ENCODE data around the gene CYP17A1. TPM values are rescaled to one million over a fixed set of nuclear protein-coding genes. Genes with fewer than 3 reads are reported as not detected.
A peak's percentile ranks its signal among the peaks of the same experiment; 100 is the strongest.

Gene CYP17A1
- total RNA-seq, 1 donor from 2014 or later = not detected

- H3K4me3 Mint-ChIP-seq (ENCODE audit: unreplicated experiment) = peak overlapping the region; percentile 35
- no peak for DNase-seq (ENCODE audit: extremely low spot score, unreplicated experiment)
- H3K36me3 Mint-ChIP-seq (ENCODE audit: unreplicated experiment) = peaks cover 6% of the 10 kb centered on the region
- H3K4me1 Mint-ChIP-seq (ENCODE audit: unreplicated experiment) = peaks cover 84% of the 10 kb centered on the region
- TF ChIP-seq, protein P1, sequence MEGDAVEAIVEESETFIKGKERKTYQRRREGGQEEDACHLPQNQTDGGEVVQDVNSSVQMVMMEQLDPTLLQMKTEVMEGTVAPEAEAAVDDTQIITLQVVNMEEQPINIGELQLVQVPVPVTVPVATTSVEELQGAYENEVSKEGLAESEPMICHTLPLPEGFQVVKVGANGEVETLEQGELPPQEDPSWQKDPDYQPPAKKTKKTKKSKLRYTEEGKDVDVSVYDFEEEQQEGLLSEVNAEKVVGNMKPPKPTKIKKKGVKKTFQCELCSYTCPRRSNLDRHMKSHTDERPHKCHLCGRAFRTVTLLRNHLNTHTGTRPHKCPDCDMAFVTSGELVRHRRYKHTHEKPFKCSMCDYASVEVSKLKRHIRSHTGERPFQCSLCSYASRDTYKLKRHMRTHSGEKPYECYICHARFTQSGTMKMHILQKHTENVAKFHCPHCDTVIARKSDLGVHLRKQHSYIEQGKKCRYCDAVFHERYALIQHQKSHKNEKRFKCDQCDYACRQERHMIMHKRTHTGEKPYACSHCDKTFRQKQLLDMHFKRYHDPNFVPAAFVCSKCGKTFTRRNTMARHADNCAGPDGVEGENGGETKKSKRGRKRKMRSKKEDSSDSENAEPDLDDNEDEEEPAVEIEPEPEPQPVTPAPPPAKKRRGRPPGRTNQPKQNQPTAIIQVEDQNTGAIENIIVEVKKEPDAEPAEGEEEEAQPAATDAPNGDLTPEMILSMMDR (IDR thresholded peaks at IDR 0.05) = no peak
- H3K27me3 Mint-ChIP-seq (ENCODE audit: unreplicated experiment) = no peaks in the 10 kb centered on the region
- H3K9me3 Mint-ChIP-seq (ENCODE audit: unreplicated experiment) = no peaks in the 10 kb centered on the region
- peak overlapping the region; percentile 71 for H3K27ac Mint-ChIP-seq (ENCODE audit: unreplicated experiment)
Measured at GRCh38 chr10:102781090-102781920, 55.9 kb downstream of the CYP17A1 start.

Other genes with a start within 250 kb of the CYP17A1 start
- 63.9 and 66.8 TPM in 2 replicates for gene TRIM8, start 192.9 kb downstream of the CYP17A1 start, total RNA-seq
- 11.6 and 12.6 TPM in 2 replicates for gene ARL3, start 123.0 kb downstream of the CYP17A1 start, total RNA-seq
- 6.9 and 8.1 TPM in 2 replicates for gene SFXN2, start 122.8 kb downstream of the CYP17A1 start, total RNA-seq
- gene WBP1L, start 93.5 kb downstream of the CYP17A1 start, total RNA-seq = 66.7 and 68.7 TPM in 2 replicates
- 22.6 and 24.5 TPM in 2 replicates for gene BORCS7, start 16.8 kb upstream of the CYP17A1 start, total RNA-seq
- gene AS3MT, start 32.1 kb upstream of the CYP17A1 start, total RNA-seq = 2.7 and 2.8 TPM in 2 replicates
- gene CNNM2, start 80.9 kb upstream of the CYP17A1 start, total RNA-seq = 11.7 and 15.1 TPM in 2 replicates

Measured in osteocyte (in vitro differentiated cells).